ENCODE data around the gene LYPD5.
"Not testable (repeated sequence)": the region's sequence is repeated elsewhere in the genome, so short reads cannot be mapped to it uniquely, and the experiment has no call there.

The LYPD5 gene

GRCh38 chr19:43802216-43802951, at the start of gene LYPD5:
Gene LYPD5, minus strand, starts transcription at chr19:43802447. Its CDS starts 67 bp downstream, at chr19:43802380.
- no peak for DNase-seq (ENCODE audit: low read depth, low spot score)

- no peak for DNase-seq (ENCODE audit: low read depth, low spot score)
These were observed 46.6 kb upstream of the LYPD5 start for GRCh38 chr19:43848821-43849220.

GRCh38 chr19:43847884-43848283, 45.6 kb upstream of the LYPD5 start:
- no peak for DNase-seq (ENCODE audit: low read depth, low spot score)

- DNase-seq (ENCODE audit: low read depth, low spot score), result no peak
These were observed 45.0 kb upstream of the LYPD5 start for GRCh38 chr19:43847246-43847645.

GRCh38 chr19:43842007-43842406, 39.8 kb upstream of the LYPD5 start:
- DNase-seq (ENCODE audit: low read depth, low spot score), result no peak

GRCh38 chr19:43839139-43839538, 36.9 kb upstream of the LYPD5 start:
- DNase-seq (ENCODE audit: low read depth, low spot score), result no peak

GRCh38 chr19:43826787-43827754, 24.8 kb upstream of the LYPD5 start, which contains the start of gene ZNF283:
Gene ZNF283, plus strand, starts transcription at chr19:43827321. Its CDS starts 6,184 bp downstream, at chr19:43833505.
- DNase-seq (ENCODE audit: low read depth, low spot score), result peak; percentile 70

GRCh38 chr19:43824572-43824971, 22.3 kb upstream of the LYPD5 start:
- DNase-seq (ENCODE audit: low read depth, low spot score), result not testable (repeated sequence)

GRCh38 chr19:43823856-43824255, 21.6 kb upstream of the LYPD5 start:
- not testable (repeated sequence) for DNase-seq (ENCODE audit: low read depth, low spot score)

- no peak for DNase-seq (ENCODE audit: low read depth, low spot score)
These were observed 18.6 kb upstream of the LYPD5 start for GRCh38 chr19:43820884-43821215.

- DNase-seq (ENCODE audit: low read depth, low spot score), result peak; percentile 2
These were observed 18.0 kb upstream of the LYPD5 start for GRCh38 chr19:43820098-43820883.

- DNase-seq (ENCODE audit: low read depth, low spot score), result no peak
These were observed 16.3 kb upstream of the LYPD5 start for GRCh38 chr19:43818500-43818899.

GRCh38 chr19:43817454-43817853, 15.2 kb upstream of the LYPD5 start:
- DNase-seq (ENCODE audit: low read depth, low spot score), result not testable (repeated sequence)

- DNase-seq (ENCODE audit: low read depth, low spot score), result no peak
These were observed 12.6 kb upstream of the LYPD5 start for GRCh38 chr19:43814663-43815352.

GRCh38 chr19:43812688-43813087, 10.4 kb upstream of the LYPD5 start:
- no peak for DNase-seq (ENCODE audit: low read depth, low spot score)

GRCh38 chr19:43812259-43812658, 10.0 kb upstream of the LYPD5 start:
- DNase-seq (ENCODE audit: low read depth, low spot score), result no peak

- DNase-seq (ENCODE audit: low read depth, low spot score), result no peak
These were observed 9.6 kb upstream of the LYPD5 start for GRCh38 chr19:43811837-43812236.

- DNase-seq (ENCODE audit: low read depth, low spot score), result no peak
These were observed 7.8 kb upstream of the LYPD5 start for GRCh38 chr19:43809762-43810696.

- DNase-seq (ENCODE audit: low read depth, low spot score), result no peak
These were observed 5.4 kb upstream of the LYPD5 start for GRCh38 chr19:43807651-43808050.

- no peak for DNase-seq (ENCODE audit: low read depth, low spot score)
These were observed 4.6 kb upstream of the LYPD5 start for GRCh38 chr19:43806848-43807247.

All from activated CD4-positive, CD25-positive, alpha-beta regulatory T cell treated with anti-CD3 and anti-CD28 coated beads, Interleukin-2, amount 50 U/mL, for 16 hours (primary cell).